Activated gamma-delta T cell (primary cell): ENCODE data around the gene SLC35C1.
A peak's percentile ranks its signal among the peaks of the same experiment; 100 is the strongest.

ENCODE experiments used
- DNase-seq: peaks from one replicate; lab custom pipeline; 2025; lab: John Stamatoyannopoulos, UW

The SLC35C1 gene

DNA sequence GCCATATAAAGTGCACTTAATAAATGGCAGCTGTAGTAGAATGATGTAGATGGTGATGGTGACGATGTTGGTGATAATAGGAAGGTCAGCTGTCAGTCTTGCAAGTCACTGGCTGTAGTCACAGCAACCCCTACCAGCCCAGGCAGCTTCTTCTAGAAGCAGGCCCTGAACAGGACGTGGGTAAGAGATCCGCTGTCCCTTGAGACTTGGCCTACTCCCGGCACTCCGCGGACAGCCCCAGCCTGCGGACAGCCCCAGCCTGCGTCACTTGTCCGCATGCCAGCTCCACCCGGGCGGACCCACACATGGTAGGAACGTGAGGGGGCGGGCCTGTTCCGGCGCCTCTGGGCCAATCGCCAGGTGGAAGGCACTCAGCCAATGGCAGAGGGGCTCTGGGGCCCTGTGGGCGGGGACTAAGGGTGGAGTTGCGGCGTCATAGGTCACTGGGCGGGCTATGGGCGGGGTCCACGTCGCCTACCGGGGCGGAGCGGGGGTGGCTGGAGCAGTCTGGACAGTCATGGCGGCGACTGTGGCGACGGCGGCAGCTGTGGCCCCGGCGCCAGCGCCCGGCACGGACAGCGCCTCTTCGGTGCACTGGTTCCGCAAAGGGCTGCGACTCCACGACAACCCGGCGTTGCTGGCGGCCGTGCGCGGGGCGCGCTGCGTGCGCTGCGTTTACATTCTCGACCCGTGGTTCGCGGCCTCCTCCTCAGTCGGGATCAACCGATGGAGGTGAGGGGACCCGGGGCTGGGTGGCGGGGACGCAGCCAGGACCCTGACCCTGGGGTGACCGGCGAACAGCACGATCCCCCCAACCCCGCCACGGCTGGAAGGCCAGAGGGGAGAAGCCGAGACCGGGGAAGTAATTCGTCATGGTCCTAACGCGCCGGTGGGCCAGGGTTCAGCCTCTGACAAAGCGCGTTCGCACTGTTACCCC lies 42.3 kb downstream of the SLC35C1 start, which contains the start of gene CRY2:
TSS of gene CRY2 (plus strand) at position 502 of the 937 bp plus-strand sequence. CDS start at position 518, 16 bp downstream.
- peak; percentile 95 for DNase-seq

- no peak for DNase-seq
Observed at GRCh38 chr11:45847911-45848316, 43.0 kb downstream of the SLC35C1 start.

- no peak for DNase-seq
Observed at GRCh38 chr11:45848654-45849081, 43.7 kb downstream of the SLC35C1 start.

GRCh38 chr11:45850446-45850845 lies 45.5 kb downstream of the SLC35C1 start:
- no peak for DNase-seq

GRCh38 chr11:45851228-45851627 lies 46.3 kb downstream of the SLC35C1 start:
- DNase-seq = no peak

- DNase-seq = no peak
Observed at GRCh38 chr11:45852018-45852711, 47.2 kb downstream of the SLC35C1 start.

DNA sequence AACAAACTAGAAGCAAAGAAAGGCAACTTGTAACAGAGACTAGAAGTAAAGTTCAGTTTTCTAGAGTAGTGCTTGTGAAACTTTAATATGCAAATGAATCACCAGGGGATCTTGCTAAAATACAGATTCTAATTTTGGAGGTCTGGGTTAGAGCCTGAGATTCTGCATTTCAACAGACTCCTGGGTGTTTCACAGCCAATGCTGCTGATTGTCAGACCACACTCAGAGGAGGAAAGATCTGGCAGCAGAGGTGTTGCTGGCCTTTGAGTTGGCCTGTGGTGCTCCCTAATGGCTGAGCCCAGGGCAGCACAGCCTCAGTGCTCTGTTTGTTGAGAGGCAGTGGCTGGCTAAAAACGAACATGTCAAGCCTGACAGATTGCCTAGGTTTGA lies 47.8 kb downstream of the SLC35C1 start:
- DNase-seq = no peak

DNA sequence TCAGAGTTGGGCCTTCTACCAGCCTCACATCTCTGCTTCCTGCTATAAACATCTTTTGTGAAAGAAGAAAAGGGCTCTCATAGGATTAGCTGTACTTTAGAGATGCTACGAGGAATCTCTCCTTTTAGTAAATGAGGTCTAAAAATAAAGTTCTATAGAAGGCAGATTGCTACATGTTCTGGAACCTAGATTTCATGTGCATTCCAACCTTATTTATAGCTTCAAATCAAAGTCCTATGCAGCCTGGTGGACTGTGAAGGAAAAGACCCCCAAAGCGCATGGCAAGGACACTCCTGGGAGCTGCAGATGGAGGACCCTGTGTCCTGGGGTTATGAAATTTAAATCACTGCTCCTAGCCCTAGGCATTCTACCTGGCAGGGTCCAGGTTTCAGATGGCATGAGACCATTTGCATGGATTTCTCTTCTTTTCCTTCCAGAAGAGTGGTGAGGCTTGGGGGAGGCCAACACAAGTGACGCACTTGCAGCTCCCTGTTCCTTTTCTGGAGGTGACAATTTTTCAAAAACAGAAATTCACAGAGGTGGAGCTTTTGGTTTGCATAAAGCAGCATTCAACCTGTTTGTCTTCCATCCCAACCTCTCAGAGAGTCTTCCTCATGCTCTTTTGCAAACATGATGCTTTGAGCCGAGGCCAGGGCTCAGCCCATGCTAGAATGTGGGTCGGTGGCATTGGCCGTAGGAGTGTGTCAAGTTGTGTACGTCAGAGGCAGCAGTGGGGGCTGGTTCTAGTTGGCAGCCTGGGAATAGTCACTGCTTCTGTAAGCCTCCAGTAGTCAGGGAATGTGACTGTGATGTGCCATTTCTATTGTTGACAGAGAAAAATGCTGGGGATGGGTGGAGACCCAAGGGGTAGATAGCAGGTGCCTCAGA lies 48.6 kb downstream of the SLC35C1 start:
- no peak for DNase-seq

GRCh38 chr11:45855308-45855707 lies 50.4 kb downstream of the SLC35C1 start:
- DNase-seq = no peak

DNA sequence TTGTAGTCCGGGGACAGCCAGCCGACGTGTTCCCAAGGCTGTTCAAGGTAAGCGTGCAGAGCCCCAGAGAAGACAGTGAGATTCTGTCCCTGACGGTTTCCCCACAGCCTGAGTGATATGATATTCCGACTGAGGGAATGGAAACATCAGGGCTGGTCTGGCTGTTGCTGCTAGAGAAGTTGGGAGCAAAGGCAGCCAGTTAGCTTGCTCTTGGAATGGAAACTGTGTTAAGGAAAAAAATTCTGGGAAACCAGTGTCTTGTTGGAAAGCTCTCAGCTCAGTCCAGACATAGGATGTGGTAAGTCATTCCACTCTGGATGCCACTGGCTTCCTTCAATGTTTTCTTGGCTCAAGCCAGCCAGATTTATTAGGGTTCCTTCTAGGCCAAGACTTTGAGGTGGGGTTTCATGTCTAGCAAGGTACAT lies 51.1 kb downstream of the SLC35C1 start:
- no peak for DNase-seq

DNA sequence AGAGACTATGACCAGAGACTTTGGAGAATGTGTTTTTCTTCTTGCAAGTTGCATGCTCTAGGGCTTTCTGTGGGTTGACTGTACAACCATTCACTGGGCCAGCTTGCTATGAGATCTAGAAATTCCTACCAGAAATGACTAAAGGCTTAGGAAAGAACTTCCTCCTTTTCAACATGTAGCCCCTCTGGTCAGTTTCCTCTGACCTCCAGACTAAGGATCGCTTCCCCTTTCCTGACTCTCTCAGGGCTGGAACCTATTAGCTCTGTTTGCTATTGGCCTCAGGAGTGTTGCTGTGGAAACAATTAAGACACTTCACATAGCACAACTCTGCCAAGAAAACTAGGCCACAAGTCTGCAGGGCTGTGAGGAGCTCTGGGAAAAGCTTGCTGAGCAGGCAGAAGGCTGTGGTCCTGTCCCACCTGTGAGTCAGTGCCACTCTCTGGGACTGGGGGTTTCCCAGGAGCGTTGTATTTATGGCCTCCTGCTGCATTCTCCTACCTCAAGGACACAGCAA lies 53.1 kb downstream of the SLC35C1 start:
- DNase-seq = no peak

DNA sequence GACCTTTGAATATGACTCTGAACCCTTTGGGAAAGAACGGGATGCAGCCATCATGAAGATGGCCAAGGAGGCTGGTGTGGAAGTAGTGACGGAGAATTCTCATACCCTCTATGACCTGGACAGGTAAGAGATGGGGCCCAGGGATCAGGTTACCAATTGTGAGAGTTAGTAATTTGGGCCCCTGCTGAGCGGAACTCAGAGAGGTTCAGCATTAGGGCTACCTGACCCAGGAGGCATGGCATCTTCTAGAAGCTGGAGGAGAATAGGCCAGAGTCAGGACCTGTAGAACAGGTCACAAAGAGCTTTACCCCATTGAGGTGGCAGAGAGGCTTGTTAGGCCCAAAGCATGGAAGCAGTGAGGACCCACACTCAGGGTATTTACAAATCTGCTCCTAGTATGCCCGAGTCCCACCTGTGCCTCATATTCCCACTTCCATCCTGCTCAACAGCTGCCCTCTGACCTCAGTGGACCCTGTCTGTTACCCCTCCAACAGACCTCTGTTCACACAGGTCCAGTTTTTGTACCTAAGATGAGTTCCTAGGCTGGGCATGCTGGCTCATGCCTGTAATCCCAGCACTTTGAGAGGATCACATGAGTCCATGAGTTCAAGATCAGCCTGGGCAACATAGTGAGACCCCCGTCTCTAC lies 53.9 kb downstream of the SLC35C1 start:
- DNase-seq = no peak

DNA sequence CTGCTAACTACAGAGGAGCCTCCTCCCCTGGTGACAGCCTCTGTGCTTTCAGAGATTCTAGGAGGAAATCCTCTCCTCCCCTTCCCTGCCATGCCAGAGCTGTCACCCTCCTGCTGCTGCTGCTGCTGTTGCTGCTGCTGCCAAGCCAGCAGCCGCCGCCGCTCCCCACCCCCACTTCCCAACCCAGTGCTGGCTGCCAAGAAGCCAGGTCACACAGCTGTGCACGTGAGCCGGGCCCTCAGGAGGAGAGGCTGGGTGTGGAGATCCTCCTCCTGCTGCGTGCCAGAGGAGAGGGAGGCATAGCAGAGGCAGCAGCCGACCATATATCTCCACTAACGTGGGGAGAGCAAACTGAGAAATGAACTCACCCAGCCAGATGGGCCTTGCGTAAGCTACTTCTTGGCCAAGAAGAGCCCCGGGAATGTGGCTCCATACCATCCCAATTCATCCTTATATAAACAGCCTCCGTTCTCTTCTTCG lies 54.8 kb downstream of the SLC35C1 start:
- no peak for DNase-seq

DNA sequence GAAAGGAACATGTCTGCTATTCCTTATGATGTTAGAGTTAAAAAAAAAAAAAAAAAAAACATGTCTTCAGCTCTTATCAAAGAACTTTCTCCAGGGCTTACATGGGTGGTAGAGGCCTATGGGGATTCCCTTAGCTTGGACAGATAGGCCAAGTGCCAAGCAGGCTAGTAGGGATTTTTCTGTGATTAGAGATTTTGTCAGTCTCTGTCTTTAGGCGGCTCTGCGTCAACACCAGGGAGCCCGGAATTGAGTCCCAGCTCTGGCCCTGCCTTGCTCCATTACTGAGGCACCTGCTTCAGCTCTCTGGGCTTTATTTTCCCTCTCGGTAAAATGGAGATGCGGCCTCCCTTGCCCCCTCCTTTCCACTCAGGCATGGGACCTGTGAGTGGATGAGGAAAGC lies 55.4 kb downstream of the SLC35C1 start:
- no peak for DNase-seq

- no peak for DNase-seq
Observed at GRCh38 chr11:45860764-45861510, 56.0 kb downstream of the SLC35C1 start.
